IMR-90 (cell line): ENCODE data around the gene PPP1R2. TPM values are rescaled to one million over a fixed set of nuclear protein-coding genes. Genes with fewer than 3 reads are reported as not detected.

Source experiments
- ATAC-seq: fragments of 200-7000 bp; cut with Tn5 transposase; 2 replicates; pipeline ENCODE4 v1.9.1; 2020; ENCODE audit warnings: low read depth, mild to moderate bottlenecking, moderate library complexity
- BruUV-seq: library from RNA; stranded (reverse); fragments of 400-500 nt; replicated peaks from 2 replicates; lab custom pipeline; 2021; lab: Mats Ljungman, UMichigan
- CTCF ChIA-PET: fragments of 300-600 bp; formaldehyde crosslinking; extraction: SDS; loops from one replicate; lab custom pipeline; 2021; ENCODE audit warnings: antibody characterized with exemption; lab: Yijun Ruan, JAX
- POLR2A ChIA-PET: fragments of 300-600 bp; sonication (Branson Sonifier 250); formaldehyde crosslinking; loops from one replicate; lab custom pipeline; 2022; ENCODE audit warnings: antibody characterized with exemption; ENCODE audit not compliant: unreplicated experiment; lab: Charles Lee
- DNase-seq: peaks from one replicate; pipeline ENCODE4 v3.0.0; 2013
- H2AFZ ChIP-seq: replicated peaks from 2 replicates; pipeline ENCODE3; 2013; ENCODE audit warnings: low read length, mild to moderate bottlenecking; ENCODE audit not compliant: poor library complexity
- H2AK5ac ChIP-seq: 2 replicates; pipeline ENCODE4 v1.6.1; 2013; ENCODE audit warnings: low read depth, low read length, inconsistent platforms
- H2AK9ac ChIP-seq: replicated peaks from 2 replicates; pipeline ENCODE3; 2013; ENCODE audit warnings: mild to moderate bottlenecking, low read depth, low read length, moderate library complexity; ENCODE audit not compliant: poor library complexity
- H2BK120ac ChIP-seq: 2 replicates; pipeline ENCODE4 v1.6.1; 2013; ENCODE audit warnings: low read depth, low read length, inconsistent platforms
- H2BK15ac ChIP-seq: 3 replicates; pipeline ENCODE4 v1.6.1; 2013; ENCODE audit warnings: low read depth, low read length, inconsistent platforms
- H2BK20ac ChIP-seq: 2 replicates; pipeline ENCODE4 v1.6.1; 2013; ENCODE audit warnings: low read depth, mild to moderate bottlenecking, inconsistent platforms, low read length, moderate library complexity
- H2BK5ac ChIP-seq: 2 replicates; pipeline ENCODE4 v1.6.1; 2013; ENCODE audit warnings: mild to moderate bottlenecking, low read depth, low read length, inconsistent platforms; ENCODE audit not compliant: poor library complexity, severe bottlenecking
- H3K14ac ChIP-seq: replicated peaks from 2 replicates; pipeline ENCODE4 v1.6.1; 2013; ENCODE audit warnings: low read depth, low read length, inconsistent platforms
- H3K18ac ChIP-seq: 2 replicates; pipeline ENCODE4 v1.6.1; 2013; ENCODE audit warnings: low read depth, low read length, control low read depth
- H3K23ac ChIP-seq: 2 replicates; pipeline ENCODE4 v1.6.1; 2013; ENCODE audit warnings: low read depth, low read length, inconsistent platforms
- H3K27ac ChIP-seq: 2 replicates; pipeline ENCODE4 v1.5.1; 2013; ENCODE audit warnings: mild to moderate bottlenecking, control low read depth, low read length; ENCODE audit not compliant: insufficient read depth
- H3K27me3 ChIP-seq: 2 replicates; pipeline ENCODE4 v1.6.1; 2013; ENCODE audit warnings: low read length; ENCODE audit not compliant: control insufficient read depth, insufficient read depth
- H3K36me3 ChIP-seq: 2 replicates; pipeline ENCODE4 v1.6.1; 2013; ENCODE audit warnings: low read length, mixed read lengths; ENCODE audit not compliant: control insufficient read depth, insufficient read depth
- H3K4ac ChIP-seq: 2 replicates; pipeline ENCODE4 v1.6.1; 2013; ENCODE audit warnings: low read depth, low read length, inconsistent platforms
- H3K4me1 ChIP-seq: 2 replicates; pipeline ENCODE4 v1.6.1; 2013; ENCODE audit warnings: low read length, mixed read lengths; ENCODE audit not compliant: control insufficient read depth, insufficient read depth
- H3K4me2 ChIP-seq: 2 replicates; pipeline ENCODE4 v1.6.1; 2013; ENCODE audit warnings: low read depth, mild to moderate bottlenecking, control low read depth, low read length, moderate library complexity
- H3K4me3 ChIP-seq: 2 replicates; pipeline ENCODE4 v1.5.1; 2013; ENCODE audit warnings: low read depth, mild to moderate bottlenecking, control low read depth, low read length, moderate library complexity; ENCODE audit not compliant: insufficient read depth
- H3K56ac ChIP-seq: 2 replicates; pipeline ENCODE4 v1.6.1; 2013; ENCODE audit warnings: low read length, inconsistent platforms; ENCODE audit not compliant: insufficient read depth; ENCODE audit errors: extremely low read depth
- H3K79me1 ChIP-seq, 2 experiments: 2 replicates each; pipeline ENCODE4 v1.6.1; 2013; ENCODE audit warnings: low read length in 2 of 2, inconsistent platforms in 1 of 2, low read depth in 1 of 2
- H3K9ac ChIP-seq: 2 replicates; pipeline ENCODE4 v1.6.1; 2013; ENCODE audit warnings: low read depth, low read length, control low read depth
- H3K9me1 ChIP-seq: 2 replicates; pipeline ENCODE4 v1.6.1; 2013; ENCODE audit warnings: low read length, inconsistent platforms; ENCODE audit not compliant: insufficient read depth
- H3K9me3 ChIP-seq: 2 replicates; pipeline ENCODE4 v1.6.1; 2013; ENCODE audit warnings: low read length; ENCODE audit not compliant: control insufficient read depth, insufficient read depth
- H4K20me1 ChIP-seq: 2 replicates; pipeline ENCODE4 v1.6.1; 2013; ENCODE audit warnings: low read length, inconsistent platforms; ENCODE audit not compliant: insufficient read depth
- H4K5ac ChIP-seq: 2 replicates; pipeline ENCODE4 v1.6.1; 2013; ENCODE audit warnings: mild to moderate bottlenecking, low read depth, low read length, control low read depth
- H4K8ac ChIP-seq, 2 experiments: 2 replicates each; pipeline ENCODE4 v1.6.1; 2013; ENCODE audit warnings: low read depth in 2 of 2, low read length in 2 of 2, control low read depth in 1 of 2, inconsistent platforms in 1 of 2
- H4K91ac ChIP-seq: 2 replicates; pipeline ENCODE4 v1.6.1; 2013; ENCODE audit warnings: low read depth, low read length, inconsistent platforms; ENCODE audit not compliant: insufficient read depth
- BHLHE40 ChIP-seq: fragments of 150-350 bp; IDR thresholded peaks from 2 replicates; pipeline ENCODE4 v1.6.1; 2016; ENCODE audit warnings: mild to moderate bottlenecking, low read depth, low read length
- CEBPB ChIP-seq: IDR thresholded peaks from 2 replicates; pipeline ENCODE4 v1.6.1; 2012; ENCODE audit warnings: low read depth, low read length, improper control_type of control experiment
- CHD1 ChIP-seq: IDR thresholded peaks from 2 replicates; pipeline ENCODE4 v1.6.1; 2012; ENCODE audit warnings: low read depth, low read length, improper control_type of control experiment
- CTCF ChIP-seq: conservative IDR thresholded peaks from 2 replicates; pipeline ENCODE4 v1.5.1; 2012; ENCODE audit warnings: mild to moderate bottlenecking, low read depth, low read length, improper control_type of control experiment
- ELK1 ChIP-seq: fragments of 150-350 bp; IDR thresholded peaks from 2 replicates; pipeline ENCODE4 v1.6.1; 2016; ENCODE audit warnings: low read depth, mild to moderate bottlenecking, low read length, moderate library complexity, borderline replicate concordance
- FOS ChIP-seq: fragments of 150-350 bp; IDR thresholded peaks from 2 replicates; pipeline ENCODE4 v1.6.1; 2016; ENCODE audit warnings: low read depth, low read length
- MAFK ChIP-seq: IDR thresholded peaks from 2 replicates; pipeline ENCODE4 v1.6.1; 2012; ENCODE audit warnings: low read depth, low read length, improper control_type of control experiment
- MAZ ChIP-seq: IDR thresholded peaks from 2 replicates; pipeline ENCODE4 v1.6.1; 2012; ENCODE audit warnings: low read depth, mild to moderate bottlenecking, low read length, improper control_type of control experiment, moderate library complexity, borderline replicate concordance
- MXI1 ChIP-seq: IDR thresholded peaks from 2 replicates; pipeline ENCODE4 v1.6.1; 2012; ENCODE audit warnings: low read depth, mild to moderate bottlenecking, low read length, moderate library complexity, borderline replicate concordance
- NFE2L2 ChIP-seq: fragments of 150-350 bp; IDR thresholded peaks from 2 replicates; pipeline ENCODE4 v1.6.1; 2016; ENCODE audit warnings: low read depth, mild to moderate bottlenecking, low read length
- POLR2A ChIP-seq: IDR thresholded peaks from 2 replicates; pipeline ENCODE4 v1.6.1; 2012; ENCODE audit warnings: mild to moderate bottlenecking, low read depth, low read length
- RAD21 ChIP-seq: IDR thresholded peaks from 2 replicates; pipeline ENCODE4 v1.6.1; 2012; ENCODE audit warnings: low read length, improper control_type of control experiment
- RCOR1 ChIP-seq: IDR thresholded peaks from 2 replicates; pipeline ENCODE4 v1.6.1; 2012; ENCODE audit warnings: mild to moderate bottlenecking, low read length, improper control_type of control experiment; ENCODE audit not compliant: insufficient replicate concordance
- RFX5 ChIP-seq: IDR thresholded peaks from 2 replicates; pipeline ENCODE4 v1.8.0; 2012; ENCODE audit warnings: low read depth, mild to moderate bottlenecking, low read length, moderate library complexity
- SMC3 ChIP-seq: fragments of 150-350 bp; IDR thresholded peaks from 2 replicates; pipeline ENCODE4 v1.6.1; 2016; ENCODE audit warnings: low read depth, mild to moderate bottlenecking, antibody characterized with exemption, low read length, moderate library complexity
- USF2 ChIP-seq: fragments of 150-350 bp; IDR thresholded peaks from 2 replicates; pipeline ENCODE4 v1.6.1; 2017; ENCODE audit warnings: mild to moderate bottlenecking, antibody characterized with exemption, low read length, low read depth
- WGBS, 2 experiments: methylation state at CpG; one replicate each; pipeline versions ENCODE4 v1.1.5 to v1.1.7; 2013; ENCODE audit warnings: missing lambda C conversion rate in 2 of 2; ENCODE audit not compliant: insufficient read length in 1 of 2; ENCODE audit errors: extremely low coverage in 2 of 2; 5-methylcytosine and 5-hydroxymethylcytosine counted together
- dilution Hi-C: fragments of 300-500 bp; cut with HindIII; formaldehyde crosslinking; loops from one replicate; pipeline ENCODE4 v1.14.3; 2018; ENCODE audit warnings: low sequenced_read_pairs; ENCODE audit not compliant: unreplicated experiment
- in situ Hi-C: fragments of 300-500 bp; cut with MboI; formaldehyde crosslinking; loops from 3 replicates; pipeline ENCODE4 v1.14.3; 2019; ENCODE audit warnings: low sequenced_read_pairs, inconsistent platforms, mixed read lengths
- intact Hi-C: fragments of 100-400 bp; cut with micrococcal nuclease; formaldehyde crosslinking; loops from 2 replicates; pipeline ENCODE4 v1.10.0; 2022
- polyA plus RNA-seq, 3 experiments: library from polyadenylated mRNA; depleted of rRNA; stranded (reverse); fragments of >200 nt; gene quantifications; 2 replicates each; pipeline ENCODE4 v1.2.3, GENCODE V29; 2012; ENCODE audit warnings: low replicate concordance in 1 of 3
- total RNA-seq: library from RNA; depleted of rRNA; stranded (reverse); fragments of >200 nt; gene quantifications from 2 replicates; pipeline ENCODE4 v1.2.3, GENCODE V29; 2012

Gene PPP1R2
- total and polyA plus RNA-seq, 2 of the 4 experiments (the other 2 are of a cell fraction): 9.2 to 36.0 TPM

GRCh38 chr3:195508185-195508584 is 34.9 kb downstream of the PPP1R2 start:
- in situ Hi-C loops: no loop called here
- BruUV-seq: no TSS peak
- Histone ChIP-seq H3K4me3 (no peak overlapping the region), H2AFZ (no peak overlapping the region), H2BK5ac (no peak overlapping the region), H3K14ac (no peak overlapping the region), H3K27ac (no peak overlapping the region), H4K20me1 (no peaks in the 10 kb centered on the region), H3K4me1 (no peaks in the 10 kb centered on the region), H3K18ac (no peak overlapping the region), H3K23ac (no peak overlapping the region), H3K4ac (no peak overlapping the region), H4K91ac (no peak overlapping the region), H4K8ac (no peak overlapping the region), H2BK120ac (no peak overlapping the region), H3K4me2 (no peak overlapping the region), H3K9ac (no peak overlapping the region), H2AK5ac (no peak overlapping the region), H2AK9ac (no peak overlapping the region), H3K9me1 (0 out of 2 replicates have a peak, but pooled peaks cover 4% of the 10 kb centered on the region), H3K27me3 (no peaks in the 10 kb centered on the region), H4K5ac (no peak overlapping the region), H3K79me1 (no peaks in the 10 kb centered on the region), H3K36me3 (peaks cover 6% of the 10 kb centered on the region; the same call in 1 of the 2 replicates), H2BK20ac (no peak overlapping the region), H3K56ac (no peak overlapping the region), H2BK15ac (no peak overlapping the region), H3K9me3 (no peaks in the 10 kb centered on the region)
- ChIA-PET POLR2A (no interaction called here), CTCF (no interaction called here)
- dilution Hi-C loops: no loop called here
- ATAC-seq: no peak
- TF ChIP-seq RCOR1: no peak
- TF ChIP-seq BHLHE40: no peak
- no peak for TF ChIP-seq POLR2A
- no peak for TF ChIP-seq SMC3
- no peak for TF ChIP-seq ELK1
- TF ChIP-seq CTCF: no peak
- no peak for TF ChIP-seq CEBPB
- TF ChIP-seq NFE2L2: no peak
- no peak for TF ChIP-seq CHD1
- no peak for TF ChIP-seq RFX5
- no peak for TF ChIP-seq USF2
- TF ChIP-seq FOS: no peak
- no peak for TF ChIP-seq MAZ
- TF ChIP-seq MXI1: no peak
- no peak for TF ChIP-seq RAD21
- TF ChIP-seq MAFK: no peak
- intact Hi-C loops: no loop called here
- WGBS, 2 experiments: no CpG with 5 or more reads among the region's 1 CpG
- DNase-seq: no peak
